Trophoblast cell (in vitro differentiated cells and primary cell): ENCODE results near the gene SOX4.
A peak's percentile ranks its signal among the peaks of the same experiment; 100 is the strongest.

Source experiments
- DNase-seq, 2 donors: peaks; one replicate each; pipeline ENCODE4 v3.0.0-alpha.2; 2016
- H2AFZ ChIP-seq: 2 replicates; pipeline ENCODE4 v1.6.1; 2013; ENCODE audit warnings: low read length, moderate library complexity, mild to moderate bottlenecking; ENCODE audit not compliant: insufficient read depth, poor library complexity
- H2AK5ac ChIP-seq: 2 replicates; pipeline ENCODE4 v1.6.1; 2013; ENCODE audit warnings: mild to moderate bottlenecking, low read length
- H2BK120ac ChIP-seq: 2 replicates; pipeline ENCODE4 v1.6.1; 2013; ENCODE audit warnings: low read length, mild to moderate bottlenecking, moderate library complexity; ENCODE audit not compliant: insufficient read depth, poor library complexity
- H2BK12ac ChIP-seq: 2 replicates; pipeline ENCODE4 v1.6.1; 2013; ENCODE audit warnings: mild to moderate bottlenecking, low read length, moderate library complexity
- H2BK5ac ChIP-seq: 2 replicates; pipeline ENCODE4 v1.6.1; 2013; ENCODE audit warnings: low read length, low read depth, moderate library complexity, mild to moderate bottlenecking; ENCODE audit not compliant: poor library complexity
- H3K14ac ChIP-seq: 2 replicates; pipeline ENCODE4 v1.6.1; 2013; ENCODE audit warnings: mild to moderate bottlenecking, low read length
- H3K18ac ChIP-seq: 2 replicates; pipeline ENCODE4 v1.6.1; 2013; ENCODE audit warnings: mild to moderate bottlenecking, low read length
- H3K23ac ChIP-seq: 2 replicates; pipeline ENCODE4 v1.6.1; 2013; ENCODE audit warnings: low read length
- H3K27ac ChIP-seq: 2 replicates; pipeline ENCODE4 v1.5.1; 2013; ENCODE audit warnings: low read depth, mild to moderate bottlenecking, inconsistent platforms, low read length, moderate library complexity
- H3K27me3 ChIP-seq: 2 replicates; pipeline ENCODE4 v1.6.1; 2013; ENCODE audit warnings: inconsistent platforms, mild to moderate bottlenecking, low read length, moderate library complexity; ENCODE audit not compliant: insufficient read depth
- H3K36me3 ChIP-seq, 2 experiments: 1 replicate in 1 of 2; 2 replicates in 1 of 2; pipeline ENCODE4 v1.6.1; 2013; ENCODE audit warnings: low read length in 2 of 2, mild to moderate bottlenecking in 2 of 2, moderate library complexity in 1 of 2; ENCODE audit not compliant: insufficient read depth in 2 of 2, control insufficient read depth in 1 of 2
- H3K4ac ChIP-seq: 2 replicates; pipeline ENCODE4 v1.6.1; 2013; ENCODE audit warnings: low read depth, mild to moderate bottlenecking, low read length, moderate library complexity
- H3K4me1 ChIP-seq, 2 experiments: 1 replicate in 1 of 2; 2 replicates in 1 of 2; pipeline ENCODE4 v1.6.1; 2013; ENCODE audit warnings: low read length in 2 of 2, mild to moderate bottlenecking in 2 of 2, moderate library complexity in 1 of 2; ENCODE audit not compliant: insufficient read depth in 2 of 2, control insufficient read depth in 1 of 2
- H3K4me2 ChIP-seq: 2 replicates; pipeline ENCODE4 v1.6.1; 2013; ENCODE audit warnings: inconsistent platforms, mild to moderate bottlenecking, low read length, moderate library complexity
- H3K4me3 ChIP-seq: 2 replicates; pipeline ENCODE4 v1.5.1; 2013; ENCODE audit warnings: mild to moderate bottlenecking, low read depth, low read length, inconsistent platforms
- H3K79me1 ChIP-seq: one replicate; pipeline ENCODE4 v1.6.1; 2013; ENCODE audit warnings: low read length
- H3K79me2 ChIP-seq: 2 replicates; pipeline ENCODE4 v1.6.1; 2013; ENCODE audit warnings: low read length, mild to moderate bottlenecking; ENCODE audit not compliant: control insufficient read depth, insufficient read depth, poor library complexity
- H3K9ac ChIP-seq: 2 replicates; pipeline ENCODE4 v1.6.1; 2013; ENCODE audit warnings: mild to moderate bottlenecking, low read length
- H3K9me3 ChIP-seq: 2 replicates; pipeline ENCODE4 v1.6.1; 2013; ENCODE audit warnings: low read depth, mild to moderate bottlenecking, control low read depth, inconsistent platforms, low read length; ENCODE audit not compliant: insufficient read depth
- H4K12ac ChIP-seq: 2 replicates; pipeline ENCODE4 v1.6.1; 2013; ENCODE audit warnings: low read depth, mild to moderate bottlenecking, low read length, moderate library complexity
- H4K8ac ChIP-seq: 2 replicates; pipeline ENCODE4 v1.6.1; 2013; ENCODE audit warnings: low read depth, mild to moderate bottlenecking, low read length, moderate library complexity
- H4K91ac ChIP-seq: one replicate; pipeline ENCODE4 v1.6.1; 2013; ENCODE audit warnings: low read depth, mild to moderate bottlenecking, low read length, moderate library complexity
- WGBS: extraction: QIAGEN DNeasy Blood & Tissue Kit; methylation state at CpG from one replicate; pipeline ENCODE4 v1.1.7; 2013; ENCODE audit warnings: missing lambda C conversion rate; ENCODE audit not compliant: insufficient read length, insufficient coverage; ENCODE audit errors: extremely low coverage; 5-methylcytosine and 5-hydroxymethylcytosine counted together

The SOX4 gene

GRCh38 chr6:21589352-21590345 is 3.9 kb upstream of the SOX4 start:
- Histone ChIP-seq H3K4me2 (peak overlapping the region; percentile 90), H3K14ac (peak overlapping the region; percentile 77), H3K9me3 (no peaks in the 10 kb centered on the region), H3K36me3 (no peaks in the 10 kb centered on the region), H4K91ac (peak overlapping the region; percentile 83), H3K23ac (no peak overlapping the region), H4K8ac (peak overlapping the region; percentile 84), H3K27me3 (no peaks in the 10 kb centered on the region), H3K9ac (no peak overlapping the region), H3K4me1 (peaks cover 3% of the 10 kb centered on the region in 2 experiments), H2BK12ac (peak overlapping the region; percentile 56), H4K12ac (no peak overlapping the region), H3K27ac (peak overlapping the region; percentile 82), H3K79me1 (peaks cover 34% of the 10 kb centered on the region), H2BK5ac (peak overlapping the region; percentile 92), H2AK5ac (no peak overlapping the region), H3K4ac (no peak overlapping the region), H3K18ac (peak overlapping the region; percentile 43), H3K4me3 (peak overlapping the region; percentile 19), H2BK120ac (no peak overlapping the region), H3K79me2 (peaks cover 19% of the 10 kb centered on the region), H2AFZ (no peak overlapping the region)
- no CpG with 5 or more reads among the region's 17 CpGs for WGBS
- peak; percentile 76 to 90 for DNase-seq

GRCh38 chr6:21590346-21590745 is 3.2 kb upstream of the SOX4 start:
- Histone ChIP-seq H3K79me1 (peaks cover 41% of the 10 kb centered on the region), H3K9me3 (no peaks in the 10 kb centered on the region), H4K12ac (no peak overlapping the region), H2BK5ac (no peak overlapping the region), H2BK12ac (no peak overlapping the region), H3K4me2 (no peak overlapping the region), H3K27me3 (no peaks in the 10 kb centered on the region), H3K14ac (no peak overlapping the region), H3K4ac (no peak overlapping the region), H3K36me3 (peaks cover 2 to 3% of the 10 kb centered on the region in 2 experiments), H3K18ac (no peak overlapping the region), H3K9ac (no peak overlapping the region), H3K27ac (no peak overlapping the region), H2AFZ (no peak overlapping the region), H3K79me2 (peaks cover 26% of the 10 kb centered on the region), H3K23ac (no peak overlapping the region), H3K4me3 (no peak overlapping the region), H2BK120ac (no peak overlapping the region), H4K8ac (no peak overlapping the region), H4K91ac (no peak overlapping the region), H2AK5ac (no peak overlapping the region), H3K4me1 (peaks cover 3% of the 10 kb centered on the region in 2 experiments)
- DNase-seq = no peak
- no CpG with 5 or more reads among the region's 1 CpG for WGBS

GRCh38 chr6:21591446-21591845 is 2.1 kb upstream of the SOX4 start:
- H3K4me3 ChIP-seq = no peak overlapping the region

GRCh38 chr6:21592953-21593352 is 598 bp upstream of the SOX4 start:
- no peaks in the 10 kb centered on the region for H3K9me3 ChIP-seq
- no peak overlapping the region for H3K23ac ChIP-seq
- H2BK12ac ChIP-seq = no peak overlapping the region
- no peaks in the 10 kb centered on the region for H3K4me1 ChIP-seq
- H3K4ac ChIP-seq = no peak overlapping the region
- no peak overlapping the region for H4K91ac ChIP-seq
- peaks cover 34% of the 10 kb centered on the region for H3K79me2 ChIP-seq
- H3K4me3 ChIP-seq = no peak overlapping the region
- H4K12ac ChIP-seq = no peak overlapping the region
- H3K4me2 ChIP-seq = peak overlapping the region; percentile 88
- no peak overlapping the region for H2BK120ac ChIP-seq
- H2AFZ ChIP-seq = no peak overlapping the region
- no peaks in the 10 kb centered on the region for H3K27me3 ChIP-seq
- no peak overlapping the region for H4K8ac ChIP-seq
- no peak overlapping the region for H2BK5ac ChIP-seq
- H2AK5ac ChIP-seq = no peak overlapping the region
- no peak overlapping the region for H3K9ac ChIP-seq
- DNase-seq = no peak
- H3K36me3 ChIP-seq = peaks cover 15% of the 10 kb centered on the region in 2 experiments
- H3K79me1 ChIP-seq = peaks cover 42% of the 10 kb centered on the region
- no CpG with 5 or more reads among the region's 1 CpG for WGBS
- no peak overlapping the region for H3K27ac ChIP-seq
- H3K18ac ChIP-seq = no peak overlapping the region
- no peak overlapping the region for H3K14ac ChIP-seq

More at GRCh38 chr6:21591446-21591845, 2.1 kb upstream of the SOX4 start:
- Histone ChIP-seq H3K4me2 (no peak overlapping the region), H2BK120ac (no peak overlapping the region), H3K23ac (no peak overlapping the region), H3K4ac (no peak overlapping the region), H4K8ac (no peak overlapping the region), H2AFZ (no peak overlapping the region), H2BK5ac (no peak overlapping the region), H3K79me2 (peaks cover 37% of the 10 kb centered on the region), H3K27me3 (no peaks in the 10 kb centered on the region), H3K9ac (no peak overlapping the region), H4K12ac (no peak overlapping the region), H4K91ac (no peak overlapping the region), H2BK12ac (no peak overlapping the region), H3K4me1 (peaks cover 3% of the 10 kb centered on the region in 2 experiments), H3K18ac (no peak overlapping the region), H3K36me3 (peaks cover 12 to 14% of the 10 kb centered on the region in 2 experiments), H3K27ac (no peak overlapping the region), H2AK5ac (no peak overlapping the region), H3K79me1 (peaks cover 52% of the 10 kb centered on the region), H3K9me3 (no peaks in the 10 kb centered on the region), H3K14ac (no peak overlapping the region)
- no CpG with 5 or more reads among the region's 2 CpGs for WGBS
- DNase-seq = no peak
